Hepatocyte (in vitro differentiated cells): ENCODE results near the gene DCT. TPM values are rescaled to one million over a fixed set of nuclear protein-coding genes. Genes with fewer than 3 reads are reported as not detected.

ENCODE experiments used
- DNase-seq: peaks from one replicate; pipeline ENCODE4 v3.0.0-alpha.2; 2016; ENCODE audit warnings: low spot score
- H2AFZ ChIP-seq: fragments of 200-600 bp; sonication (generic); 2 replicates; pipeline ENCODE4 v1.6.0; 2016; ENCODE audit warnings: antibody characterized with exemption, mild to moderate bottlenecking
- H3K27ac ChIP-seq: fragments of 200-600 bp; sonication (generic); 2 replicates; pipeline ENCODE4 v1.5.1; 2016; ENCODE audit warnings: mild to moderate bottlenecking
- H3K27me3 ChIP-seq: fragments of 200-600 bp; sonication (generic); 2 replicates; pipeline ENCODE4 v1.6.1; 2016
- H3K36me3 ChIP-seq: fragments of 200-600 bp; sonication (generic); replicated peaks from 2 replicates; pipeline ENCODE4 v1.5.1; 2016; ENCODE audit warnings: low read depth; ENCODE audit not compliant: insufficient read depth
- H3K4me1 ChIP-seq: fragments of 200-600 bp; sonication (generic); 2 replicates; pipeline ENCODE4 v1.5.1; 2016; ENCODE audit warnings: mild to moderate bottlenecking, moderate library complexity; ENCODE audit not compliant: insufficient read depth
- H3K4me2 ChIP-seq: fragments of 200-600 bp; sonication (generic); 2 replicates; pipeline ENCODE4 v1.6.0; 2016
- H3K4me3 ChIP-seq: fragments of 200-600 bp; sonication (generic); 2 replicates; pipeline ENCODE4 v1.5.1; 2016; ENCODE audit warnings: mild to moderate bottlenecking
- H3K79me2 ChIP-seq: fragments of 200-600 bp; sonication (generic); 2 replicates; pipeline ENCODE4 v1.6.0; 2017; ENCODE audit warnings: mild to moderate bottlenecking
- H3K9me2 ChIP-seq: fragments of 200-600 bp; sonication (generic); replicated peaks from 2 replicates; pipeline ENCODE4 v1.6.0; 2017; ENCODE audit warnings: mild to moderate bottlenecking; ENCODE audit not compliant: insufficient read depth
- H3K9me3 ChIP-seq: fragments of 200-600 bp; sonication (generic); 2 replicates; pipeline ENCODE4 v1.5.1; 2016; ENCODE audit warnings: low read depth, mild to moderate bottlenecking
- H4K20me1 ChIP-seq: fragments of 200-600 bp; sonication (generic); 2 replicates; pipeline ENCODE4 v1.6.0; 2016; ENCODE audit warnings: mild to moderate bottlenecking; ENCODE audit not compliant: insufficient read depth, poor library complexity, severe bottlenecking
- CTCF ChIP-seq: fragments of 200-600 bp; sonication (generic); IDR thresholded peaks from 2 replicates; pipeline ENCODE4 v1.5.1; 2016; ENCODE audit warnings: antibody characterized with exemption, mild to moderate bottlenecking; ENCODE audit not compliant: poor library complexity
- EZH2 ChIP-seq: fragments of 200-600 bp; sonication (generic); IDR thresholded peaks from 2 replicates; pipeline ENCODE4 v1.6.1; 2016; ENCODE audit warnings: antibody characterized with exemption, mild to moderate bottlenecking, borderline replicate concordance
- EZH2phosphoT487 ChIP-seq: fragments of 200-600 bp; sonication (generic); IDR thresholded peaks from one replicate; pipeline ENCODE4 v1.6.1; 2018; ENCODE audit warnings: antibody characterized with exemption, mild to moderate bottlenecking, low read depth, moderate library complexity; ENCODE audit not compliant: unreplicated experiment, severe bottlenecking
- WGBS: methylation state at CpG from one replicate; pipeline ENCODE4 v1.1.6; 2016; ENCODE audit warnings: low lambda C conversion rate; ENCODE audit errors: missing lambda C conversion rate; 5-methylcytosine and 5-hydroxymethylcytosine counted together
- polyA plus RNA-seq: library from polyadenylated mRNA; unstranded; fragments of >200 nt; fragmentation: Nextera tagmentation; extraction: Ambion mirVana; gene quantifications from 2 replicates; pipeline ENCODE4 v1.2.1, GENCODE V29; 2016
- total RNA-seq: library from RNA; depleted of rRNA; stranded (reverse); fragments of >200 nt; gene quantifications from 2 replicates; pipeline ENCODE4 v1.2.3, GENCODE V29; 2014

DCT gene
- total and polyA plus RNA-seq, 2 experiments from 2014 or later, result not detected

DNA sequence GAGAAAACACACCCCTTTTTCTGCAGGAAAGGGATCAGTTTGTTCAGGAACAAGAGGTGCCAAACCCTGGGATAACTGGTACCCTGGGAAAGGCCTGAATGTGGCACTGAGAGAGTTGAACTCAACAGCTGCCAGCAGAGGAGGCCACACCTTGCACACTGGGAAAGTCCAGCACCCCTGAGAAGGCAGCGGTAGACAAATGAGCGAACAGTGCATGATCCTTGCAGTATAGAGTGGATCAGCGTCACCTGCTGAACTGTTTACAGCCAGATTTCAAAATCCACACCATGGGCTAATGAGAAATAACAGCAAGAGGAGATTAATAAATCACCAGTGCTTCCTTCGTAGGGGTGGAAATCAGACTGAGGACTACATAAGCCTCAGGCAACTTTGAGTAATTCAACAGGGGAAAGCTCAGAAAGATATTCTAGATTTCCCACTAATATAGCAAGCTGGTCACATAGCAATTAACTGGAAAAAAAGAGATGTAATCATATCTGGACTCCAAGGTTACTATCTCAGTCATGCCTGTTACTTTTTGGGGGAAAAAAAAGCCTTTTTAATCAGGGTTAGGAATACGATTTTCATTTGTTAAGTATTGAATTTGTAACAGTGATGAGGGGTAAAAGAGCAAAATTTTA is 52.0 kb downstream of the DCT start:
- Histone ChIP-seq H4K20me1 (no peaks in the 10 kb centered on the region), H3K36me3 (no peaks in the 10 kb centered on the region), H3K27ac (no peak overlapping the region), H2AFZ (no peak overlapping the region), H3K79me2 (no peaks in the 10 kb centered on the region), H3K4me3 (no peak overlapping the region), H3K9me2 (no peaks in the 10 kb centered on the region), H3K4me2 (no peak overlapping the region), H3K9me3 (no peaks in the 10 kb centered on the region), H3K4me1 (peaks cover 3% of the 10 kb centered on the region), H3K27me3 (no peaks in the 10 kb centered on the region)
- WGBS, result 62% methylated on average over 5 of the region's 5 CpGs
- DNase-seq, result no peak
- TF ChIP-seq EZH2 (no peak), EZH2phosphoT487 (no peak), CTCF (no peak)

- Histone ChIP-seq H3K36me3 (no peaks in the 10 kb centered on the region), H3K9me2 (no peaks in the 10 kb centered on the region), H3K9me3 (no peaks in the 10 kb centered on the region), H2AFZ (no peak overlapping the region), H3K4me3 (no peak overlapping the region), H4K20me1 (no peaks in the 10 kb centered on the region), H3K79me2 (no peaks in the 10 kb centered on the region), H3K4me2 (no peak overlapping the region), H3K27ac (no peak overlapping the region), H3K4me1 (peaks cover 4% of the 10 kb centered on the region), H3K27me3 (no peaks in the 10 kb centered on the region)
- WGBS, result 87% methylated on average over 1 of the region's 1 CpG
- TF ChIP-seq CTCF (no peak), EZH2phosphoT487 (no peak), EZH2 (no peak)
- no peak for DNase-seq
Measured at GRCh38 chr13:94419925-94420305, 59.6 kb downstream of the DCT start.

- DNase-seq, result no peak
- H3K27ac ChIP-seq, result no peak overlapping the region
- no peaks in the 10 kb centered on the region for H3K9me3 ChIP-seq
- WGBS, result 90% methylated on average over 1 of the region's 1 CpG
- no peaks in the 10 kb centered on the region for H3K27me3 ChIP-seq
- H2AFZ ChIP-seq, result no peak overlapping the region
- no peaks in the 10 kb centered on the region for H3K36me3 ChIP-seq
- TF ChIP-seq EZH2phosphoT487, result no peak
- TF ChIP-seq CTCF, result no peak
- no peak for TF ChIP-seq EZH2
- H3K4me3 ChIP-seq, result no peak overlapping the region
- no peak overlapping the region for H3K4me2 ChIP-seq
- H3K4me1 ChIP-seq, result peaks cover 9% of the 10 kb centered on the region
- H3K9me2 ChIP-seq, result no peaks in the 10 kb centered on the region
- no peaks in the 10 kb centered on the region for H4K20me1 ChIP-seq
- H3K79me2 ChIP-seq, result no peaks in the 10 kb centered on the region
Measured at GRCh38 chr13:94419304-94419924, 60.1 kb downstream of the DCT start.
